Osteocyte (in vitro differentiated cells): ENCODE measurements around the gene CCL26. TPM values are rescaled to one million over a fixed set of nuclear protein-coding genes. Genes with fewer than 3 reads are reported as not detected.
"Not testable (repeated sequence)": the region's sequence is repeated elsewhere in the genome, so short reads cannot be mapped to it uniquely, and the experiment has no call there.

Experiments used
- DNase-seq: peaks from one replicate; pipeline ENCODE4 v3.0.0; 2021; ENCODE audit warnings: mixed read lengths; ENCODE audit not compliant: unreplicated experiment; ENCODE audit errors: extremely low spot score
- H3K27ac Mint-ChIP-seq: one replicate; pipeline ENCODE4 v1.8.0; 2021; ENCODE audit warnings: mild to moderate bottlenecking, mixed read lengths; ENCODE audit not compliant: unreplicated experiment
- H3K27me3 Mint-ChIP-seq: one replicate; pipeline ENCODE4 v1.8.0; 2021; ENCODE audit warnings: mixed read lengths; ENCODE audit not compliant: unreplicated experiment
- H3K36me3 Mint-ChIP-seq: one replicate; pipeline ENCODE4 v1.8.0; 2021; ENCODE audit warnings: mixed read lengths; ENCODE audit not compliant: unreplicated experiment
- H3K4me1 Mint-ChIP-seq: one replicate; pipeline ENCODE4 v1.8.0; 2021; ENCODE audit warnings: mixed read lengths; ENCODE audit not compliant: unreplicated experiment
- H3K4me3 Mint-ChIP-seq: one replicate; pipeline ENCODE4 v1.8.0; 2021; ENCODE audit warnings: mild to moderate bottlenecking, moderate library complexity, mixed read lengths; ENCODE audit not compliant: unreplicated experiment
- H3K9me3 Mint-ChIP-seq: one replicate; pipeline ENCODE4 v1.8.0; 2021; ENCODE audit warnings: mixed read lengths; ENCODE audit not compliant: unreplicated experiment
- CTCF ChIP-seq: fragments of 200-600 bp; sonication (generic); IDR thresholded peaks from 2 replicates; pipeline ENCODE4 v1.5.0; 2021; ENCODE audit warnings: antibody characterized with exemption, mild to moderate bottlenecking, moderate library complexity
- total RNA-seq: library from RNA; stranded (reverse); gene quantifications from 2 replicates; pipeline ENCODE4 v1.2.1, GENCODE V29; 2021

CCL26 gene
- total RNA-seq, 1 donor from 2014 or later, result not detected

DNA sequence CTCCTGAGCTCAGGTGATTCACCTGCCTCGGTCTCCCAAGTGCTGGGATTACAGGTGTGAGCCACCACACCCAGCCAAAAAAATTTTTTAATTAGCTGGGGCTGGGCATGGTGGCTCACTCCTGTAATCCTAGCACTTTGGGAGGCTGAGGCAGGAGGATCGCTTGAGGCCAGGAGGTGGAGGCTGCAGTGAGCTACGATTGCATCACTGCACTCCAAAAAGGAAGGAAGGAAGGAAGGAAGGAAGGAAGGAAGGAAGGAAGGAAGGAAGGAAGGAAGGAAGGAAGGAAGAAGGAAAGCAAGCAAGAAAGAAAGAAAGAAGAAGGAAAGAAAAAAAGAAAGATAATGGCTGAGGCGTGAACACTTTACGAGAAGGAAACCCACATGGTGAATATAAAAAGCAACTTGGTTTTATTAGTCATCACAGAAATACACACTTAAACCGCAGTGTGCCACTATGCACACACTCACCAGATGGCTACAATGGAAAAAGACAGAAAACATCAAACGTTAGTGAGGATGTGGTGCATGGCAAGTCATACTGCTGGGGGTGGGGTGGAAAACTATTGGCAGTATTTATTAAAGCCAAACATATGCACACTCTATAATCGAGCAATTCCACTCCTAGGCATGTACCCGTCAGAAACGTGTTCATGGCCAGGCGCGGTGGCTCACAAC is 4.4 kb upstream of the CCL26 start:
- H3K9me3 Mint-ChIP-seq, result no peaks in the 10 kb centered on the region
- H3K27me3 Mint-ChIP-seq, result peaks cover 16% of the 10 kb centered on the region
- no peak for TF ChIP-seq CTCF
- no peak overlapping the region for H3K4me3 Mint-ChIP-seq
- no peaks in the 10 kb centered on the region for H3K36me3 Mint-ChIP-seq
- no peak for DNase-seq
- no peak overlapping the region for H3K27ac Mint-ChIP-seq
- H3K4me1 Mint-ChIP-seq, result peaks cover 15% of the 10 kb centered on the region

- H3K4me1 Mint-ChIP-seq, result peaks cover 16% of the 10 kb centered on the region
- H3K9me3 Mint-ChIP-seq, H3K36me3 Mint-ChIP-seq, H3K27ac Mint-ChIP-seq, H3K27me3 Mint-ChIP-seq, DNase-seq, H3K4me3 Mint-ChIP-seq: not testable (repeated sequence)
Measured at GRCh38 chr7:75773958-75774357, 1.9 kb upstream of the CCL26 start.

DNA sequence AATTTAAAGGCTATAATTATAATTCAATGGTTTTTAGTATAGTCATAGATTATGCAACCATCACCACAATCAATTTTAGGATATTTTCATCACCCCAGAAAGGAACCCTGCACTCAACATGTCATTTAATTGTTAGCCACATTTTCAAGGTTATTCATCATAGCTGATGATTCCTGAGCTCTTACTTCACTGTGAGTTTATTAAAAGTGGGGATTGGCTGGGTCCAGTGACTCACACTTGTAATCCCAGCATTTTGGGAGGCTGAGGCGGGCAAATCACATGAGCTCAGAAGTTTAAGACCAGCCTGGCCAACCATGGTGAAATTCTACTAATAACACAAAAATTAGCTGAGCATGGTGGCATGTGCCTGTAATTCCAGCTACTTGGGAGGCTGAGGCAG is 787 bp downstream of the CCL26 start:
- no peak for TF ChIP-seq CTCF
- H3K27me3 Mint-ChIP-seq, result no peaks in the 10 kb centered on the region
- H3K27ac Mint-ChIP-seq, result no peak overlapping the region
- DNase-seq, result no peak
- no peaks in the 10 kb centered on the region for H3K9me3 Mint-ChIP-seq
- H3K4me1 Mint-ChIP-seq, result peaks cover 16% of the 10 kb centered on the region
- no peaks in the 10 kb centered on the region for H3K36me3 Mint-ChIP-seq
- H3K4me3 Mint-ChIP-seq, result no peak overlapping the region

DNA sequence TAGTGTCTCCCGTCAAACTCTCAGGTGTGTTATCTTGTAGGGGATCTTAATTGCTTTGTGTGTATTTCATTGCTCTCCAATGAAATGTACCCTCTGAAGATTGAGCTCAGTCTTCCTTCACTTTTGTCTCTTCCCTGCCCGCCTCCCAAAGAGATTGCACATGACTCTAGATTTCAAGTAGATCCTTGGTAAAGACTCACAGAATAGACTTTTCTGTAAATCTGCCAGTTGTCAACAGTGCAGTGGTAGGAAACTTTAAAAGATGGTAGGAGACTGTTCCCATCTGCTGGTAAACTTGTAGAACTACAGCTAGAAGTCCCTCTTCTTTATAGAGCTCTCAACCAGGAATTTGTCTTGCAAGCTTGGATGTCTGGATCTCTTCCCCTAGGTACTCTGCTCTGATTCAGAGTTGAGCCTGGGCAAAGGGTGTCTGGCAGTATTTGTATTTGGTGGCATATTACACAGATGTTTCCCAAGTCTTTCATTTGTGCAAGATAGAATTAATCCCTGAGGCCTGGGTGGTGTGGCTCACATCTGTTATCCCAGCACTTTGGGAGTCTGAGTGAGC is 9.6 kb downstream of the CCL26 start:
- H3K36me3 Mint-ChIP-seq, result no peaks in the 10 kb centered on the region
- TF ChIP-seq CTCF, result peak; percentile 79
- no peaks in the 10 kb centered on the region for H3K9me3 Mint-ChIP-seq
- no peaks in the 10 kb centered on the region for H3K27me3 Mint-ChIP-seq
- no peak overlapping the region for H3K27ac Mint-ChIP-seq
- H3K4me3 Mint-ChIP-seq, result no peak overlapping the region
- peaks cover 2% of the 10 kb centered on the region for H3K4me1 Mint-ChIP-seq
- no peak for DNase-seq

DNA sequence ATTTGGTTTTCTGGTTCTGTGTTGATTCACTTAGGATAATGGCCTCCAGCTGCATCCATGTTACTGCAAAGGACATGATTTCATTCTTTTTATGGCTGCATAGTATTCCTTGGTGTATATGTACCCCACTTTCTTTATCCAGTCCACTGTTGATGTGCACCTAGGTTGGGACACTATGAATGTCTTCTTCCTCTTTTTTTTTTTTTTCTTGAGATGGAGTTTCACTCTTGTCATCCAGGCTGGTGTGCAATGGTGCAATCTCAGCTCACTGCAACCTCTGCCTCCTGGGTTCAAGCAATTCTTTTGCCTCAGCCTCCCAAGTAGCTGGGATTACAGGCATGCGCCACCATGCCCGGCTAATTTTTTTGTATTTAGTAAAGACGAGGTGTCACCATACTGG is 10.2 kb downstream of the CCL26 start:
- not testable (repeated sequence) for H3K27me3 Mint-ChIP-seq, H3K36me3 Mint-ChIP-seq

DNA sequence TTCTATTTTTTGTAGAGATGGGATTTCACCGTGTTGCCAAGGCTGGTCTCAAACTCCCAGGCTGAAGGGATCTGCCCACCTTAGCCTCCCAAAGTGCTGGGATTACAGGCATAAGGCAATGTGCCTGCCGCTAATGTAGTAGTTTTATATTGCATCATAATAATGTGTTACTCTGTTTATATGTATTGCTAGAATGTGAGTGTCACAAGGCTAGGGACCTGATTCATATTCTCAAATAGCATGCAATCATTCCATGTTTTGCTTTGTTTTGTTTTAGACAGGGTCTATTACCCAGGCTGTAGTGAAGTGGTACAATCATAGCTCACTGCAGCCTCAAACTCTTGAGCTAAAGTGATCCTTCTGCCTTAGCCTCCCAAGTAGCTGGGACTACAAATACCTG is 13.5 kb downstream of the CCL26 start:
- no peak for DNase-seq
- Mint-ChIP-seq H3K9me3 (no peaks in the 10 kb centered on the region), H3K27ac (no peak overlapping the region), H3K36me3 (no peaks in the 10 kb centered on the region), H3K4me3 (no peak overlapping the region), H3K4me1 (peaks cover 6% of the 10 kb centered on the region), H3K27me3 (no peaks in the 10 kb centered on the region)
- no peak for TF ChIP-seq CTCF

More for the DNA sequence above, 10.2 kb downstream of the CCL26 start:
- DNase-seq, H3K4me1 Mint-ChIP-seq, H3K27ac Mint-ChIP-seq, H3K4me3 Mint-ChIP-seq, H3K9me3 Mint-ChIP-seq: not testable (repeated sequence)
